C4-2B (cell line): ENCODE results near the gene PTPRD.
A peak's percentile ranks its signal among the peaks of the same experiment; 100 is the strongest.

Experiments
- H3K27ac ChIP-seq: fragments of 450-650 bp; 2 replicates; pipeline ENCODE4 v1.5.1; 2017
- CTCF ChIP-seq: fragments of 450-650 bp; conservative IDR thresholded peaks from 2 replicates; pipeline ENCODE4 v1.5.1; 2017; ENCODE audit warnings: mild to moderate bottlenecking
- ZFX ChIP-seq: fragments of 450-650 bp; IDR thresholded peaks from 2 replicates; pipeline ENCODE4 v1.6.1; 2017

PTPRD gene

GRCh38 chr9:8904771-8905515, 1707.9 kb downstream of the PTPRD start:
- TF ChIP-seq CTCF (no peak), ZFX (no peak)
- no peak overlapping the region for H3K27ac ChIP-seq

- no peak overlapping the region for H3K27ac ChIP-seq
- TF ChIP-seq ZFX (no peak), CTCF (no peak)
These were observed 1709.7 kb downstream of the PTPRD start for GRCh38 chr9:8903077-8903476.

- no peak for TF ChIP-seq CTCF
- no peak for TF ChIP-seq ZFX
- H3K27ac ChIP-seq = no peak overlapping the region
These were observed 1711.7 kb downstream of the PTPRD start for GRCh38 chr9:8901146-8901545.

GRCh38 chr9:8899511-8899910, 1713.3 kb downstream of the PTPRD start:
- TF ChIP-seq ZFX (no peak), CTCF (no peak)
- no peak overlapping the region for H3K27ac ChIP-seq

- TF ChIP-seq CTCF = peak; percentile 79
- TF ChIP-seq ZFX = no peak
- no peak overlapping the region for H3K27ac ChIP-seq
These were observed 1717.0 kb downstream of the PTPRD start for GRCh38 chr9:8895861-8896224.

- TF ChIP-seq ZFX (no peak), CTCF (no peak)
- H3K27ac ChIP-seq = no peak overlapping the region
These were observed 1717.5 kb downstream of the PTPRD start for GRCh38 chr9:8895106-8895860.

GRCh38 chr9:8890695-8891094, 1722.1 kb downstream of the PTPRD start:
- no peak overlapping the region for H3K27ac ChIP-seq
- TF ChIP-seq CTCF = no peak
- TF ChIP-seq ZFX = no peak
